Endothelial cell of umbilical vein (primary cell): Measurements from ENCODE around the gene PSAPL1. TPM values are rescaled to one million over a fixed set of nuclear protein-coding genes. Genes with fewer than 3 reads are reported as not detected.

Source experiments
- BruUV-seq: library from RNA; stranded (reverse); fragments of 400-500 nt; replicated peaks from 2 replicates; lab custom pipeline; 2021; lab: Mats Ljungman, UMichigan
- CTCF ChIA-PET: fragments of 300-600, 350-600 bp; sonication (Branson Sonifier 250); formaldehyde crosslinking; loops from one replicate; lab custom pipeline; 2021; ENCODE audit warnings: antibody characterized with exemption, inconsistent platforms; lab: Charles Lee
- POLR2A ChIA-PET: fragments of 300-600, 350-600 bp; sonication (Branson Sonifier 250); formaldehyde crosslinking; loops from one replicate; lab custom pipeline; 2021; ENCODE audit warnings: antibody characterized with exemption, inconsistent platforms; lab: Charles Lee
- DNase-seq: peaks from one replicate; pipeline ENCODE4 v3.0.0-alpha.2; 2011; ENCODE audit warnings: low read depth, low spot score
- FAIRE-seq: peaks from 2 replicates; lab custom pipeline; 2011; peaks lifted over from hg19 to GRCh38; lab: Jason Lieb, UNC
- H2AFZ ChIP-seq: 2 replicates; pipeline ENCODE4 v1.6.0; 2012; ENCODE audit warnings: low read depth, low read length, control low read depth, inconsistent platforms
- H3K27ac ChIP-seq: 2 replicates; pipeline ENCODE4 v1.5.1; 2011; ENCODE audit warnings: low read depth, mild to moderate bottlenecking, control low read depth, low read length, moderate library complexity; ENCODE audit not compliant: insufficient read depth
- H3K27me3 ChIP-seq, 2 experiments: 2 replicates each; pipeline versions ENCODE4 v1.6.0 to v1.6.1; 2011; ENCODE audit warnings: low read length in 2 of 2, mixed read lengths in 1 of 2; ENCODE audit not compliant: control insufficient read depth in 2 of 2, insufficient read depth in 2 of 2
- H3K36me3 ChIP-seq, 2 experiments: 2 replicates in 1 of 2; 3 replicates in 1 of 2; pipeline ENCODE4 v1.5.1; 2011; ENCODE audit warnings: low read length in 2 of 2, mild to moderate bottlenecking in 1 of 2, moderate library complexity in 1 of 2; ENCODE audit not compliant: control insufficient read depth in 2 of 2, insufficient read depth in 2 of 2; ENCODE audit errors: extremely low read depth in 1 of 2
- H3K4me1 ChIP-seq: 3 replicates; pipeline ENCODE4 v1.5.1; 2011; ENCODE audit warnings: mild to moderate bottlenecking, low read length; ENCODE audit not compliant: control insufficient read depth, insufficient read depth; ENCODE audit errors: extremely low read depth
- H3K4me2 ChIP-seq: 2 replicates; pipeline ENCODE4 v1.6.1; 2011; ENCODE audit warnings: low read length, control low read depth, mixed read lengths; ENCODE audit not compliant: insufficient read depth
- H3K4me3 ChIP-seq, 3 experiments: fragments of 200-600 bp in 1 of 3; sonication (generic), shearing (Covaris generic) in 1 of 3; replicated peaks in 1 of 3; 2 replicates each; pipeline ENCODE4 v1.5.1; 2011 to 2016; ENCODE audit warnings: control low read depth in 3 of 3, low read length in 3 of 3, mild to moderate bottlenecking in 2 of 3, inconsistent platforms in 1 of 3, low read depth in 1 of 3, moderate library complexity in 1 of 3; ENCODE audit not compliant: insufficient read depth in 1 of 3
- H3K79me2 ChIP-seq: 2 replicates; pipeline ENCODE4 v1.6.0; 2012; ENCODE audit warnings: low read length, inconsistent platforms; ENCODE audit not compliant: control insufficient read depth, insufficient read depth
- H3K9ac ChIP-seq: replicated peaks from 2 replicates; pipeline ENCODE3; 2011; ENCODE audit warnings: low read length, control low read depth; ENCODE audit not compliant: insufficient read depth; ENCODE audit errors: extremely low read depth
- H3K9me1 ChIP-seq: replicated peaks from 3 replicates; pipeline ENCODE4 v1.6.0; 2011; ENCODE audit warnings: mild to moderate bottlenecking, low read length; ENCODE audit not compliant: control insufficient read depth, insufficient read depth; ENCODE audit errors: extremely low read depth
- H3K9me3 ChIP-seq: replicated peaks from 2 replicates; pipeline ENCODE4 v1.5.1; 2012; ENCODE audit warnings: low read length, inconsistent platforms; ENCODE audit not compliant: control insufficient read depth, insufficient read depth
- H4K20me1 ChIP-seq: replicated peaks from 2 replicates; pipeline ENCODE3; 2011; ENCODE audit warnings: mild to moderate bottlenecking, low read length; ENCODE audit not compliant: control insufficient read depth, insufficient read depth; ENCODE audit errors: extremely low read depth
- CTCF ChIP-seq, 2 donors: IDR thresholded peaks; 1 replicate in 1 of 2; 2 replicates in 1 of 2; pipeline ENCODE4 v1.5.1; 2011; ENCODE audit warnings: low read length in 2 of 2, mild to moderate bottlenecking in 2 of 2, moderate library complexity in 2 of 2, control low read depth in 1 of 2, inconsistent platforms in 1 of 2, low read depth in 1 of 2; ENCODE audit not compliant: insufficient read depth in 1 of 2; ENCODE audit errors: extremely low read depth in 1 of 2
- EZH2 ChIP-seq: IDR thresholded peaks from 2 replicates; pipeline ENCODE4 v1.6.1; 2012; ENCODE audit warnings: borderline replicate concordance, low read depth, mild to moderate bottlenecking, moderate library complexity, low read length, inconsistent platforms; ENCODE audit not compliant: severe bottlenecking
- FOS ChIP-seq: IDR thresholded peaks from 2 replicates; pipeline ENCODE4 v1.6.1; 2011; ENCODE audit warnings: mild to moderate bottlenecking, low read length, moderate library complexity, borderline replicate concordance; ENCODE audit not compliant: insufficient read depth
- GATA2 ChIP-seq: IDR thresholded peaks from 2 replicates; pipeline ENCODE4 v1.7.0; 2011; ENCODE audit warnings: low read depth, mild to moderate bottlenecking, moderate library complexity, mixed read lengths, low read length; ENCODE audit not compliant: insufficient read length, insufficient read depth
- JUN ChIP-seq: IDR thresholded peaks from 2 replicates; pipeline ENCODE4 v1.6.1; 2011; ENCODE audit warnings: borderline replicate concordance, low read depth; ENCODE audit not compliant: insufficient read length, insufficient read depth
- MYC ChIP-seq: IDR thresholded peaks from one replicate; pipeline ENCODE4 v1.6.1; 2011; ENCODE audit warnings: mild to moderate bottlenecking, low read depth, low read length
- POLR2A ChIP-seq: IDR thresholded peaks from 2 replicates; pipeline ENCODE4 v1.6.1; 2012; ENCODE audit warnings: low read depth, mild to moderate bottlenecking, control low read depth, low read length
- POLR2AphosphoS5 ChIP-seq: IDR thresholded peaks from 2 replicates; pipeline ENCODE4 v1.6.1; 2012; ENCODE audit warnings: low read depth, mild to moderate bottlenecking, control low read depth, low read length, moderate library complexity; ENCODE audit not compliant: insufficient read depth
- dilution Hi-C: fragments of 300-500 bp; cut with MboI; formaldehyde crosslinking; loops from one replicate; pipeline ENCODE4 v1.15.0; 2019; ENCODE audit warnings: low sequenced_read_pairs; ENCODE audit not compliant: extremely low pct_ligation_motif_present
- intact Hi-C: fragments of 100-400 bp; cut with micrococcal nuclease; formaldehyde crosslinking; loops from one replicate; pipeline ENCODE4 v1.10.0; 2022
- polyA plus RNA-seq, 4 experiments: library from polyadenylated mRNA; depleted of rRNA in 3 of 4; stranded (reverse) in 3 of 4; unstranded in 1 of 4; fragments of >200 nt; gene quantifications; 2 replicates each; pipeline versions ENCODE4 v1.2.1 to v1.2.3, GENCODE V29; 2011 to 2012; ENCODE audit warnings: missing spikeins in 1 of 4
- total RNA-seq: library from RNA; stranded (reverse); gene quantifications from 2 replicates; pipeline ENCODE4 v1.2.3, GENCODE V29; 2021
- TF ChIP-seq, protein P1 (sequence below): IDR thresholded peaks from 2 replicates; pipeline ENCODE4 v1.6.1; 2011; ENCODE audit not compliant: insufficient read depth, insufficient read length

Gene PSAPL1
- total and polyA plus RNA-seq, 2 donors (not counting 3 experiments of a cell fraction or from before 2014, with no cell fraction given), result not detected

DNA sequence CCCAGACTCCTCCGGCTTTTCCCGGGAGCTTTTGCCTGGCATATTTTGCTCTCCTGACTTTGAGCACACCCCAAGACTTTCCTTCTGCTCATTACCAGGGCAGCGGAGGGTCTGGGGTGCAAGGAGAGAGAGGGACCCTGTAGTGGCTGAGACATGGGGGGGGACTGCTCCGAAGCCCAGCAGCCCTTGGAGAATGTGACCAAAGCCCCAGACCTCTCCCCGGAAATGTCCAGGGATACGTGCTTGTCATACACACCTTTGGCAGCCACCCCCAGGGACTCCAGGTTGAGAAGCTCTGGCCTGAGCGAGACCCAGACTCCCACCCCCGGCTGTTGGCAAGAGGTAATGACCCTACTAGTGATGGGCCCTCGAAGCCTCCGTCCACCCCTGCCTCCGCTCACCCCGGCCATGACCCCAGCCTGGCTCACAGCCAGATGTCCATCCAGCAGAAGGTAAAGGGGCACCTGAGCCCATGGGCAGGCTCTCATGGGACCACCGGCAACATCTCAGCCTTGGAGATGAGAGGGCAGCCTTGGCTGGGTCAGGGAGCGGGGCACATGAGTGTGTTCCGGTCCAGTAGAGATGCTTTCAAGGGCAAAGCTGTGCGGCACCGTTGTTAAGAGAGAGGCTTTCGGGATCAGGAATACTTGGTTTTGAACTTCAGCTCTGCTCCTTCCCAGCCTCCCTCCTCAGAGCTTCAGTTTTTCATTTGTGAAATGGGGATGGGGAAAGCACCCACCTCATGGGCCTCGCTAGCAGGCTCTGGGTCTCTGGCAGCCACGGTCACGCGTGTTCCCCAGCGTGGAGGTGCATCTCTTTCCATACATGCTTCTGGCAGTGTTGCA, 2.0 kb downstream of the PSAPL1 start:
- Histone ChIP-seq H3K36me3 (no peaks in the 10 kb centered on the region), H3K4me2 (no peak overlapping the region), H3K4me1 (no peaks in the 10 kb centered on the region), H3K9ac (no peak overlapping the region), H3K9me1 (no peaks in the 10 kb centered on the region), H4K20me1 (no peaks in the 10 kb centered on the region), H3K79me2 (no peaks in the 10 kb centered on the region), H2AFZ (no peak overlapping the region), H3K4me3 (no peak overlapping the region), H3K27ac (no peak overlapping the region), H3K27me3 (no peaks in the 10 kb centered on the region), H3K9me3 (no peaks in the 10 kb centered on the region)
- DNase-seq (no peak), FAIRE-seq (no peak)
- CTCF ChIA-PET, result no interaction called here
- dilution Hi-C loops (no loop called here), intact Hi-C loops (no loop called here)
- TF ChIP-seq EZH2, result no peak
- TF ChIP-seq GATA2, result no peak
- no peak for TF ChIP-seq POLR2A
- no peak for TF ChIP-seq JUN
- no peak for TF ChIP-seq MYC
- no peak for TF ChIP-seq CTCF (IDR thresholded peaks at IDR 0.05; ENCODE audit: extremely low read depth in 1 of 2, insufficient read depth in 1 of 2, low read depth in 1 of 2, low read length in 2 of 2)
- no peak for TF ChIP-seq POLR2AphosphoS5
- TF ChIP-seq FOS, result no peak
- TF ChIP-seq, protein P1, sequence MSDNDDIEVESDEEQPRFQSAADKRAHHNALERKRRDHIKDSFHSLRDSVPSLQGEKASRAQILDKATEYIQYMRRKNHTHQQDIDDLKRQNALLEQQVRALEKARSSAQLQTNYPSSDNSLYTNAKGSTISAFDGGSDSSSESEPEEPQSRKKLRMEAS, result no peak
- POLR2A ChIA-PET, result no interaction called here
- no TSS peak for BruUV-seq
